IMR-90 (cell line): ENCODE measurements around the gene ETS1.
A peak's percentile ranks its signal among the peaks of the same experiment; 100 is the strongest.

Experiments
- CEBPB ChIP-seq: IDR thresholded peaks from 2 replicates; pipeline ENCODE4 v1.6.1; 2012; ENCODE audit warnings: low read depth, low read length, improper control_type of control experiment
- CTCF ChIP-seq: conservative IDR thresholded peaks from 2 replicates; pipeline ENCODE4 v1.5.1; 2012; ENCODE audit warnings: mild to moderate bottlenecking, low read depth, low read length, improper control_type of control experiment
- POLR2A ChIP-seq: IDR thresholded peaks from 2 replicates; pipeline ENCODE4 v1.6.1; 2012; ENCODE audit warnings: mild to moderate bottlenecking, low read depth, low read length
- RCOR1 ChIP-seq: IDR thresholded peaks from 2 replicates; pipeline ENCODE4 v1.6.1; 2012; ENCODE audit warnings: mild to moderate bottlenecking, low read length, improper control_type of control experiment; ENCODE audit not compliant: insufficient replicate concordance
- SMC3 ChIP-seq: fragments of 150-350 bp; IDR thresholded peaks from 2 replicates; pipeline ENCODE4 v1.6.1; 2016; ENCODE audit warnings: low read depth, mild to moderate bottlenecking, antibody characterized with exemption, low read length, moderate library complexity

GRCh38 chr11:128467610-128468041 is 119.7 kb downstream of the ETS1 start:
- peak; percentile 45 for TF ChIP-seq CTCF
- peak; percentile 56 for TF ChIP-seq SMC3
- peak; percentile 76 for TF ChIP-seq RCOR1
- peak; percentile 37; the same call in 1 of the 2 replicates for TF ChIP-seq CEBPB
- TF ChIP-seq POLR2A, result no peak; the same call in 1 of the 2 replicates
